NCI-H446 (cell line): ENCODE data around the gene COL25A1.
"Not testable (repeated sequence)": the region's sequence is repeated elsewhere in the genome, so short reads cannot be mapped to it uniquely, and the experiment has no call there.

ENCODE experiments used
- DNase-seq, 2 experiments: peaks; one replicate each; lab custom pipeline; 2025; lab: John Stamatoyannopoulos, UW

COL25A1 gene

GRCh38 chr4:109012286-109012880, 290.1 kb downstream of the COL25A1 start:
- no peak for DNase-seq

GRCh38 chr4:109011241-109012026, 291.0 kb downstream of the COL25A1 start:
- DNase-seq = peak in 1 of 2 experiments; percentile 5

DNA sequence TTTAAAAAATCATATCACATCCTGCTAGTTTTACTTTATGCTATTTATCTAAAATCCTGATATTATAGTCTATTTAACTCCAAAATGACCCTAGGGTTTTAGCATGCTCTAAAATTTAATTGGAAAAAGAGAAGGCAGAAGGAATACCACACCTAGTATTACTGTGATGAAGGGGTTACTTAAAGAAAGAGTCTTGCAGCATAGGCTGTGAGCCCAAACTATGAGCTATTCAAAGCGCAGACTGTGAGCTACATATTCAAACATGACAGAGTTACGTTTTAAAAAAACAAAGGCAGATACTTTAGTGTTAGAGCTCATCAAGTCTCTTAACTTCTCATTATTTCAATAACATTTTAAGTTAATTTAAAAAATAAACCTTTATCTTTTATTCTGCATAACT, 291.9 kb downstream of the COL25A1 start:
- DNase-seq = no peak

DNA sequence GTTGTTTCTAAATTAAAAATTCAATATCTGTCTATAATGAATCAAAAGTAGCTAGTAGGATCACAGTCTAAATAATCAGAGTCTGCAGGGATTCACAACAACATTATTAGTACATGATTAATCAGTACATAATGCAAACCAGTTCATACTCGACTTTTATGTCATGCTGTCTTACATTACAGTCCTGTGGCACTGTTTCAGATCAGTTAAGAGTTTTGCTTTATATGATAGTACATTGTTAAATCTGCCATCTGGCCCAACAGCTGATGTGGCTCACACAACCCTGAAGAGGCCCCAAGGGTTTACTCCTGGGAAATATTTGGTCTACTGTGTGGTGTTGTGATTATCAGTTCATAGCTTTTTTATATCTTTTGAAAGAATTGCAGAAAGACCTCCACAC, 292.5 kb downstream of the COL25A1 start:
- DNase-seq = peak; percentile 8 to 75

DNA sequence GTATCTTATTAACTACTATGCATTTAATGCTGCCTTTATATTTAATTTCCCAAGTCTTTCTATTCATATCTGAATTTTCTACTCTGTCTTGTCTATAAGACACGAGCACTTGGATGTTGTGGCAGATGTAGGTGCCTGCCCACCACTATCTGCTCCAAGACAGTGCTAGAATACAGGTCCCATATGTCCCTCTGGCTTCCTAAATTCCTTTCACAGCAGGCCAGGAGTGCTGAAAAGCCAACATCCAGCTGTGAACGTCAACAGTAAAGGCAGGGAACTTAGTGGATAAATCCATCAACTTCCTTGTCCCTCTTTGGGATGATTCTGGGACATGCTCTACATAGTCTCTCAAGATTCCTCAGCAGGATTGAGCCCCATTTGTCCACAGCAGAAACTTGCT, 294.5 kb downstream of the COL25A1 start:
- no peak for DNase-seq

DNA sequence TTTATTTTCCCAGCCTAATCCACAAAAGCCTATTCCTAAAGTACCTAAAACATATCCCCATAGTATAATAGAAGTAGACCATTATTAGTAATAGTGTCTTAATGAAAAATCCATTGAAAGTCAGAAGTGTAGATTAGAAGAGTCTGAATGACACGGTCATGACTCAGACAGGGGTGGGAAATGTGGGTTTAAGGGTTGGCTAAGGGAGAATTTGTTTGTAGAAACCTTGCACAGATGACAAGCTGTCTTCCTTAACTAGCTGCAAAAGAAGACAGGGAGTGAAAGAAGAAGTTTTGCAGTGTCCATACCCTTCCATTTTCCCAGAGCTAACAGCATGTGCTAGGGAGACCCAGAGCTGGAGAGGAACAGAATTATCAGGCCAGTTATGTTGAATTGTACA, 296.9 kb downstream of the COL25A1 start:
- no peak for DNase-seq

- no peak for DNase-seq
Measured at GRCh38 chr4:109004418-109004817, 298.0 kb downstream of the COL25A1 start.

- no peak for DNase-seq
Measured at GRCh38 chr4:109003964-109004363, 298.5 kb downstream of the COL25A1 start.

- no peak for DNase-seq
Measured at GRCh38 chr4:108991551-108992328, 310.7 kb downstream of the COL25A1 start.

- DNase-seq = no peak
Measured at GRCh38 chr4:108988464-108989195, 313.8 kb downstream of the COL25A1 start.

- DNase-seq = not testable (repeated sequence)
Measured at GRCh38 chr4:108984495-108984894, 318.0 kb downstream of the COL25A1 start.

- no peak for DNase-seq
Measured at GRCh38 chr4:108982402-108983185, 319.9 kb downstream of the COL25A1 start.

DNA sequence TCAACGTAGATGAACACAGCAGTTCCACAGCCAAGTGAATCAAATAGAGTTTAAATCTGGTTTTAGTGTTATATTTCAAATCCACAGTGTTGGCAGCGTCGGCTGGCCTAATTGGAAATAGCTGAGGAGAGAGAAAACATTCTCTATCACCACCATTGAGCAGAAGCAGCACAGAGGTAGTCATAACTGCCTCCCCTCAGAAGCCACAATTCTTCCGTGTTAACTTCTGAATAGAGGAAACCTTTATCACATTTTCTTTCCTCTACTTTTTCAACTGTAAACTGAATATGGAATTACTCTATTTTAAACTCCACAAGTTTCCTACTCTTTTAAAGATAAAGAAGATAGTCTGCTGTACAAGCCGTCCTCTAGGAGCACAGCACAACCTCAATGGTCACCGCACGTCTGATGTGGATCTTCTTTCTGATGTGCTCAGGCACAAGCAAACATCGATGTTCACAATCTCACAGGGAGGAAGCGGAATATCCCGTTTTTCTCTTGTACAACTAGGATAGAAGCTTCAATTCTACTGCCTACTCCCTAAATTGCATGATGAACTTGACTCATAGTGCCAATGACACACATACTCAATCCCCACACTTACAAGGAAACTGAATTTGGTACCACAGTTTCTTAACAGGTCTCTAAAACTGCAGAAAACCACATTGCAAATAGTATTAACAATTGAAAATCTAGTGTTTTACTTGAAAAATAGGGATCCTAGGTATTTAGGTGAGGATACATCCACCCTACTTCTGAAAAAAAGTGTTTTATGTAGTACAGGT, 321.8 kb downstream of the COL25A1 start:
- DNase-seq = no peak

DNA sequence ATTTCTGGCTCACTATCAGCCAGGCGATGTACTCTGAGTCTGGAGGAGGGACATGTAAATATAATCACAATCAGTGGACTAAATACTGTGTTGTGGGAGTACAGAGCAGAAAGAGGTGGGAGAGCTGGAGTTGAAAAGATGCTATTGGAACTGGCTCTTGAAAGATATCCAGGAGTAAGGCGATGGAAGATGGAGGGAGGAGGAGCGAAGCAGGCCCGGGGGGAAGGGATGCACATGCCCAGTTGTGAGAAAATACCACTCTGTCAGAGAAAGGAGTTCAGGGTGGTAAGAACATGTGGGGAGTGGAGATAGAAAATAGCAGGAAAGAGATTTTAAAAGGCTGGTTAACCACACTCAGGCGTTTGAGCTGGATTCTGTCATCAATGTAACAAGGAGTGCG, 322.7 kb downstream of the COL25A1 start:
- DNase-seq = no peak

GRCh38 chr4:108978066-108978465, 324.4 kb downstream of the COL25A1 start:
- DNase-seq = no peak

- no peak for DNase-seq
Measured at GRCh38 chr4:108972613-108973283, 329.7 kb downstream of the COL25A1 start.

GRCh38 chr4:108971473-108971872, 331.0 kb downstream of the COL25A1 start:
- DNase-seq = no peak

DNA sequence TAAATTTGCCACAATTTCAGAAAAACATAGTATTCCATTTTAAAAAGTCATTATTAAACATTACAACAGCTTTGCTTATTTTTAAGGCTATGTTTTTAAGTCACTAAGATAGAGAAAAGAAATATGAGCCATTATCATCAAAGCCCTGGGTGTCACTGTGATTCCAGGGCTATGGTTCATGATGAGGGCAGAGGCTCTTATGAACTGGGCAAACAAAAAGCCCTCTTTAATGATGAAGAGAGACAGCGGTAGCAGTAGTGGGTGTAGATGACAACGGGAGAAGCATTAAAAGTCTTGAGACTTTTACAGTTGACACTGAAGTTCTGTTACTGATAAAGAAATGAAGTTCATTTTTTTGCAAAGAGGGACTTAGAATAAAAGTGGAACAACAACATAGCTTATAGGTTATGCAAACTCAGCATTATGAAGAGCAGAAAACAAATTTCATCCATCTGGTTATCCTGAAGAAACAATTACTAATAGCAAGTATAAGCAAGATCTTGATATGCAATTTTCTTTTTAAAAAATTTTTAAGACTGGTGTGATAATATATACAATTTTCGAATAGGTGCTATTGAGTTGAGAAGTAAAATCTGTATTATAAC, 336.9 kb downstream of the COL25A1 start:
- no peak for DNase-seq

DNA sequence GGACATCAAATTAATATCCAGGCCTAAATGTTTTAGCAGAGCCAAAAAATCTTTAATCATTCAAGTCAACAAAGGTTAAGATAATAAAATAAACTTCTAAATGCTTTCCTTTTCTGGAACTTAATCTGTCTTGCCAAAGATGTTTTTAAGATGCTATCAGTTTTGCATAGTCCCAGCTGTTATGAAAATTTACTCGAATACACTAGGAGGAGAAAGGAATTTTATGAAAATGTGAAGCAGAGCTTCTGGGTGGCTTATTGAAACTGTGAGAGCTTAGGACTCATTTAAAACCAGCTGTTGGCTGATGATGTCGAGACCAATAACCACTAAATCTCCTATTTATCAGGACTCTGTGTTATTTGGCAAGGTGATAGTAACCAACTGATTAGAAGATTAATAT, 337.4 kb downstream of the COL25A1 start:
- no peak for DNase-seq

- no peak for DNase-seq
Measured at GRCh38 chr4:108963910-108964309, 338.5 kb downstream of the COL25A1 start.
